ENCODE measurements around the gene SLC6A20.

- no peak for TF ChIP-seq CTCF (IDR thresholded peaks at IDR 0.05)
- TF ChIP-seq POLR2A (IDR thresholded peaks at IDR 0.05): no peak
- TF ChIP-seq EP300 (IDR thresholded peaks at IDR 0.05): no peak
Measured at GRCh38 chr3:45796902-45797637, 734 bp upstream of the SLC6A20 start.

All from ovary (tissue), 3 donors.